Upper lobe of left lung (tissue), 6 donors: ENCODE measurements around the gene TLCD5. TPM values are rescaled to one million over a fixed set of nuclear protein-coding genes. Genes with fewer than 3 reads are reported as not detected.

Experiments
- ATAC-seq, 2 donors: fragments of 200-7000 bp; cut with Tn5 transposase; one replicate each; pipeline ENCODE4 v1.9.1; 2022; ENCODE audit warnings: mild to moderate bottlenecking in 2 of 2, moderate library complexity in 2 of 2; ENCODE audit not compliant: low FRiP score in 2 of 2
- DNase-seq, 2 donors: peaks; one replicate each; pipeline ENCODE4 v3.0.0-alpha.2; 2019 to 2020
- H3K27ac ChIP-seq, 4 donors: fragments of 200-600 bp; sonication (generic); one replicate each; pipeline ENCODE4 v1.5.1; 2016 to 2019
- H3K27me3 ChIP-seq, 4 donors: fragments of 200-600 bp; sonication (generic); one replicate each; pipeline ENCODE4 v1.5.1; 2017 to 2019
- H3K36me3 ChIP-seq, 4 donors: fragments of 200-600 bp; sonication (generic); one replicate each; pipeline ENCODE4 v1.5.1; 2016 to 2019
- H3K4me1 ChIP-seq, 4 donors: fragments of 200-600 bp; sonication (generic); one replicate each; pipeline ENCODE4 v1.5.1; 2018 to 2019
- H3K4me3 ChIP-seq, 4 donors: fragments of 200-600 bp; sonication (generic); one replicate each; pipeline ENCODE4 v1.5.1; 2017 to 2019; ENCODE audit warnings: mild to moderate bottlenecking in 2 of 4, moderate library complexity in 1 of 4
- H3K9me3 ChIP-seq, 4 donors: fragments of 200-600 bp; sonication (generic); one replicate each; pipeline ENCODE4 v1.5.1; 2018 to 2019
- CTCF ChIP-seq, 6 experiments: fragments of 450-650 bp in 4 of 6; fragments of 200-600 bp in 2 of 6; sonication (generic) in 2 of 6; IDR thresholded peaks; one replicate each; pipeline ENCODE4 v1.5.1; 2016 to 2019; ENCODE audit warnings: antibody characterized with exemption in 6 of 6
- EP300 ChIP-seq, 4 donors: sonication (generic); formaldehyde crosslinking; IDR thresholded peaks; one replicate each; pipeline ENCODE4 v1.5.1; 2017; ENCODE audit warnings: antibody characterized with exemption in 4 of 4, control low read depth in 2 of 4
- POLR2A ChIP-seq, 4 donors: fragments of 450-650 bp; IDR thresholded peaks; one replicate each; pipeline ENCODE4 v1.5.1; 2016 to 2017; ENCODE audit warnings: antibody characterized with exemption in 4 of 4, mild to moderate bottlenecking in 2 of 4
- POLR2AphosphoS5 ChIP-seq, 2 donors: sonication (generic); formaldehyde crosslinking; IDR thresholded peaks; one replicate each; pipeline ENCODE4 v1.5.1; 2017; ENCODE audit warnings: antibody characterized with exemption in 2 of 2
- WGBS, 2 donors: methylation state at CpG; one replicate each; pipeline ENCODE4 v1.1.5; 2017 to 2018; 5-methylcytosine and 5-hydroxymethylcytosine counted together
- total RNA-seq, 6 donors: library from RNA; depleted of rRNA in 4 of 6; stranded (reverse); fragments of >200 nt in 4 of 6; gene quantifications; one replicate each; pipeline versions ENCODE4 v1.1.0 to v1.2.1, GENCODE V29; 2016 to 2021
- donor health status: DM: no; HTN: no; CAD: no; lungs with moderate emphysema.
- donor health status: DM: no; HTN: yes; CAD: no; lungs with severe emphysema.

The TLCD5 gene
- total RNA-seq, 6 donors from 2014 or later: 1.2 to 5.4 (median 3.1) TPM

GRCh38 chr11:120331301-120331996 lies 6.3 kb downstream of the TLCD5 start:
- H3K9me3 ChIP-seq: no peaks in the 10 kb centered on the region
- no peak for ATAC-seq
- 57 to 60% methylated on average over 2 of the region's 2 CpGs for WGBS, 2 donors
- peaks cover 0 to 13% (median 3%) of the 10 kb centered on the region in 4 donors for H3K36me3 ChIP-seq
- TF ChIP-seq EP300 (IDR thresholded peaks at IDR 0.05): no peak
- TF ChIP-seq POLR2AphosphoS5 (IDR thresholded peaks at IDR 0.05): no peak
- TF ChIP-seq POLR2A (IDR thresholded peaks at IDR 0.05): no peak
- TF ChIP-seq CTCF (IDR thresholded peaks at IDR 0.05): no peak
- H3K27ac ChIP-seq: peak overlapping the region in 1 of 4 donors; percentile 48
- H3K4me3 ChIP-seq: no peak overlapping the region
- H3K27me3 ChIP-seq: no peaks in the 10 kb centered on the region
- H3K4me1 ChIP-seq: peaks cover 9 to 30% (median 21%) of the 10 kb centered on the region in 4 donors
- no peak for DNase-seq

- Histone ChIP-seq H3K36me3 (peaks cover 0 to 13% (median 3%) of the 10 kb centered on the region in 4 donors), H3K4me1 (peaks cover 6 to 29% (median 15%) of the 10 kb centered on the region in 4 donors), H3K9me3 (no peaks in the 10 kb centered on the region), H3K27me3 (no peaks in the 10 kb centered on the region), H3K27ac (peak overlapping the region in 1 of 4 donors; percentile 44), H3K4me3 (no peak overlapping the region)
- no peak for DNase-seq
- ATAC-seq: no peak
- TF ChIP-seq POLR2AphosphoS5 (IDR thresholded peaks at IDR 0.05): no peak
- no peak for TF ChIP-seq CTCF (IDR thresholded peaks at IDR 0.05)
- no peak for TF ChIP-seq POLR2A (IDR thresholded peaks at IDR 0.05)
- TF ChIP-seq EP300 (IDR thresholded peaks at IDR 0.05): no peak
- 83 to 87% methylated on average over 5 of the region's 5 CpGs for WGBS, 2 donors
These were observed 8.0 kb downstream of the TLCD5 start for GRCh38 chr11:120332822-120333716.

GRCh38 chr11:120333801-120334200 lies 8.7 kb downstream of the TLCD5 start:
- no peaks in the 10 kb centered on the region for H3K9me3 ChIP-seq
- H3K27me3 ChIP-seq: no peaks in the 10 kb centered on the region
- H3K4me3 ChIP-seq: no peak overlapping the region
- H3K4me1 ChIP-seq: peaks cover 6 to 34% (median 15%) of the 10 kb centered on the region in 4 donors
- TF ChIP-seq EP300 (IDR thresholded peaks at IDR 0.05): no peak
- no peak for TF ChIP-seq CTCF (IDR thresholded peaks at IDR 0.05)
- TF ChIP-seq POLR2A (IDR thresholded peaks at IDR 0.05): no peak
- no peak for TF ChIP-seq POLR2AphosphoS5 (IDR thresholded peaks at IDR 0.05)
- peaks cover 0 to 13% (median 3%) of the 10 kb centered on the region in 4 donors for H3K36me3 ChIP-seq
- ATAC-seq (no peak), DNase-seq (no peak)
- WGBS, 2 donors: 79 to 96% methylated on average over 1 of the region's 1 CpG
- H3K27ac ChIP-seq: peak overlapping the region in 1 of 4 donors; percentile 44

GRCh38 chr11:120334332-120334731 lies 9.2 kb downstream of the TLCD5 start:
- TF ChIP-seq CTCF (IDR thresholded peaks at IDR 0.05): no peak
- Histone ChIP-seq H3K4me3 (no peak overlapping the region), H3K36me3 (peaks cover 0 to 13% (median 3%) of the 10 kb centered on the region in 4 donors), H3K9me3 (no peaks in the 10 kb centered on the region), H3K27ac (peak overlapping the region in 2 of 4 donors; percentile 26 to 44), H3K4me1 (peaks cover 6 to 40% (median 15%) of the 10 kb centered on the region in 4 donors), H3K27me3 (no peaks in the 10 kb centered on the region)
- ATAC-seq: no peak
- no peak for DNase-seq
- WGBS, 2 donors: 27% methylated on average over 1 of the region's 1 CpG
